Naive B cell (primary cell): ENCODE results near the gene F11R. TPM values are rescaled to one million over a fixed set of nuclear protein-coding genes. Genes with fewer than 3 reads are reported as not detected.
"Not testable (repeated sequence)": the region's sequence is repeated elsewhere in the genome, so short reads cannot be mapped to it uniquely, and the experiment has no call there.

Experiments
- ATAC-seq, 2 donors: fragments of 150-1000 bp; cut with Tn5 transposase; 2 replicates each; pipeline ENCODE4 v1.10.0; 2021; ENCODE audit warnings: low read depth in 2 of 2, mild to moderate bottlenecking in 2 of 2, moderate library complexity in 2 of 2
- DNase-seq: peaks from one replicate; pipeline ENCODE4 v3.0.0; 2022
- H3K27ac Mint-ChIP-seq, 6 donors: one replicate each; pipeline ENCODE4 v1.8.0; 2020 to 2022; ENCODE audit warnings: mild to moderate bottlenecking in 6 of 6, mixed read lengths in 6 of 6, moderate library complexity in 5 of 6, inconsistent platforms in 2 of 6
- H3K27me3 Mint-ChIP-seq, 3 donors: one replicate each; pipeline ENCODE4 v1.8.0; 2021 to 2022; ENCODE audit warnings: mixed read lengths in 3 of 3, mild to moderate bottlenecking in 1 of 3
- H3K36me3 Mint-ChIP-seq, 2 donors: one replicate each; pipeline ENCODE4 v1.8.0; 2020 to 2022; ENCODE audit warnings: mixed read lengths in 2 of 2, inconsistent platforms in 1 of 2, mild to moderate bottlenecking in 1 of 2
- H3K4me1 Mint-ChIP-seq, 3 donors: one replicate each; pipeline ENCODE4 v1.8.0; 2020 to 2022; ENCODE audit warnings: mixed read lengths in 3 of 3, inconsistent platforms in 1 of 3, mild to moderate bottlenecking in 1 of 3, moderate library complexity in 1 of 3
- H3K4me3 Mint-ChIP-seq, 8 donors: one replicate each; pipeline ENCODE4 v1.8.0; 2020 to 2022; ENCODE audit warnings: mild to moderate bottlenecking in 8 of 8, mixed read lengths in 8 of 8, moderate library complexity in 8 of 8, inconsistent platforms in 2 of 8
- H3K9me3 Mint-ChIP-seq, 7 donors: one replicate each; pipeline ENCODE4 v1.8.0; 2020 to 2022; ENCODE audit warnings: mixed read lengths in 7 of 7, mild to moderate bottlenecking in 5 of 7, inconsistent platforms in 2 of 7, moderate library complexity in 1 of 7
- polyA plus RNA-seq, 6 donors: library from polyadenylated mRNA; unstranded; fragments of 300-500 nt; fragmentation: Illumina TruSeq; gene quantifications; one replicate each; pipeline ENCODE4 v1.2.3, GENCODE V29; 2021; ENCODE audit warnings: low read depth in 6 of 6

F11R gene
- polyA plus RNA-seq, 6 donors from 2014 or later = 5.2 to 9.2 (median 6.7) TPM

DNA sequence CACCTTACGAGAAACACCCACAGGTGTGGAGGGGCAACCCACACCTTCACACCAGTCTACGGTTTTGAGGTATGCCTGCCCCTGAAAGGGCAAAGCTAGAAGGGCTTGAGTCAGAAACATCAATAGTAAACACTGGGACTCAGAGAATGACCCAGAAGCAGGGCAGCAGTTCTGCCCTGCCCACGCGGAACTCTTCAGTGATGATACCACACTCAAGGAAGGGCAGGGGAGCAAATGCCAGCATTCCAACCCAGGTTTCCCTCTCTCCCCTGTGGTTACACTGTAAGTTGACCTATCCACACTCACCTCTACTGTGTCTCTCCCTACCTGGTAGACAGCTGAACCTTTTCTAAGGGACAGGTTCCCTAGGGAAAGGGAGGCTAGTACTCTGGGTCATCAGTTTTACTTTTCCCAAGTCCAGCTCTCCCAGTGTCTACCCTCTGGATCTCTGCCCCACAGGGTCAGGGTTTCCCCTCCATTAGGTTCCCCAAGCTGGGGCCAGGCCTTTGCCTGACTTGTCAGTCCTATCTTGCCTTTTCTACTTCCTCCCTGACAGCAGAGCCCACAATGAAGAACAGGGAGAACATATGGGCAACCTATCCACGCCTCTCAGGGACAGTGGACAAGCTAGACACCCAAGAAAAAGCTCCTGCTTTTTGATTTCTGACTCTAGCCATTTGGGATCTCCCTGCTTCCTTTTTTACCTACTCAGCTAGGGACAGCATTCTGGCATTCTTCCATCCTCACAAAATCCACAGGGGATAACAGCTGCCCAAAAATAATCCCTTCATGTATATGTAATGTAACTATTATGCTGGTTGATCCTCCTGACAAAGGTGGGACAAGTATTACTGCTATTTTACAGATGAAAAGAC is 3.0 kb downstream of the F11R start:
- Mint-ChIP-seq H3K4me3 (peak overlapping the region in 1 of 8 donors; percentile 50), H3K36me3 (no peaks in the 10 kb centered on the region), H3K9me3 (no peaks in the 10 kb centered on the region), H3K4me1 (peaks cover 37 to 44% (median 43%) of the 10 kb centered on the region in 3 donors), H3K27me3 (no peaks in the 10 kb centered on the region), H3K27ac (peak overlapping the region in 2 of 6 donors; percentile 26 to 53)
- DNase-seq (no peak), ATAC-seq (no peak)

DNA sequence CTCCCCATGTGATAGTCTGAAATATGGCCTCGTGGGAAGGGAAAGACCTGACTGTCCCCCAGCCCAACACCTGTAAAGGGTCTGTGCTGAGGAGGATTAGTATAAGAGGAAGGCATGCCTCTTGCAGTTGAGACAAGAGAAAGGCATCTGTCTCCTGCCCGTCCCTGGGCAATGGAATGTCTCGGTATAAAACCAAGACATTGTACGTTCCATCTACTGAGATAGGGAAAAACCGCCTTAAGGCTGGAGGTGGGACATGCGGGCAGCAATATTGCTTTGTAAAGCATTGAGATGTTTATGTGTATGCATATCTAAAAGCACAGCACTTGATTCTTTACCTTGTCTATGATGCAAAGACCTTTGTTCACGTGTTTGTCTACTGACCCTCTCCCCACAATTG is 3.8 kb downstream of the F11R start:
- H3K9me3 Mint-ChIP-seq, H3K27me3 Mint-ChIP-seq, H3K27ac Mint-ChIP-seq, ATAC-seq, DNase-seq, H3K36me3 Mint-ChIP-seq: not testable (repeated sequence)
- H3K4me3 Mint-ChIP-seq = peak overlapping the region in 1 of 8 donors; percentile 50
- H3K4me1 Mint-ChIP-seq = peaks cover 38 to 48% (median 44%) of the 10 kb centered on the region in 3 donors

DNA sequence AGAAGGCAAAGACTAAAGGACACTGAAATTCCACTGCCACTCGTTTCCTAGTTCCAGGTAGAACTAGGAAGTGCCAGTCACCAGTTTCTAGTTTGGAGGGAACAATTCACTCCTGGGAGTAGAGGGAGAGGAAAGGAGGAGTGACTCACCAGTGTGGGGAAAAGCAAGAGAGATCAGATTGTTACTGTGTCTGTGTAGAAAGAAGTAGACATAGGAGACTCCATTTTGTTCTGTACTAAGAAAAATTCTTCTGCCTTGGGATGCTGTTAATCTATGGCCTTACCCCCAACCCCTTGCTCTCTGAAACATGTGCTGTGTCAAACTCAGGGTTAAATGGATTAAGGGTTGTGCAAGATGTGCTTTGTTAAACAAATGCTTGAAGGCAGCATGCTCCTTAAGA is 4.3 kb downstream of the F11R start:
- not testable (repeated sequence) for DNase-seq, ATAC-seq, H3K36me3 Mint-ChIP-seq, H3K9me3 Mint-ChIP-seq, H3K27me3 Mint-ChIP-seq
- Mint-ChIP-seq H3K4me3 (peak overlapping the region in 1 of 8 donors; percentile 50), H3K4me1 (peaks cover 43 to 49% (median 48%) of the 10 kb centered on the region in 3 donors), H3K27ac (peak overlapping the region in 1 of 6 donors; percentile 9)

DNA sequence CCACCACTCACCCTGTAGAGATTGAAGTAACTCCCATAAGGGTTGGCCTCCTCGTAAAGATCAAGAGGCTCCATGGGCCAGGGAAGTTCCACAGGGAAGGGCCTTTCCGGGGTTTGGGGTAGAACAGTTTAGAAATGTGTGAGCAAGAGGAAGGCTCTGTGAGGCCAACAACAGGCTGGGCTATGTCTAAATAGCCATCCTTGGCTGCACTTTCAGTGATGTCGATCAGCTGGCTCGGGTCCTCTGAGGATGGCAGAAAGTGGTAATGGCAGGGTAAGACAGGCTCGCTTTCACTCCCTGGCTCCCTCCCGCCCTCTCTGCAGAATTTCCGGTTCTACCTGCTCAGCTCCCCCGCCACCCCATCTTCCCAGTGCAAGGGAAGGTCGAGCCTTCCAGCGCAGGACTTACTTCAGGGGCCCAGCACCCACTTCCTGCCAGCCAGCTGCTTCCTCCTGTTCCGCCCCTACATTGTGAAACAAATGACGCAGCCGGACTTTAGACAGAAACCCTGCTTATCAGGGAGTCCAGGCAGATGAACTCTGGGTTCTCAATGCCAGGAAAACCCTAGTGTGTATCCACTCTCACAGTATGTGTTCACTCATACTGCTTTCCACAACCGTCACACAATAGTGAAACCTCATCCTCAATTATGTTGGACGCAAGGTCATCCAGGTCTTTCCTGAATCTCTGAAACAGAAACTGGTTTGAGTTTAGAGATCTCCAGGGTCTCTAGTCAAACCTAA is 7.3 kb downstream of the F11R start:
- Mint-ChIP-seq H3K27ac (peak overlapping the region; percentile 85 to 99 (median 92)), H3K27me3 (no peaks in the 10 kb centered on the region), H3K4me1 (peaks cover 19 to 22% (median 20%) of the 10 kb centered on the region in 3 donors), H3K36me3 (no peaks in the 10 kb centered on the region), H3K4me3 (peak overlapping the region; percentile 82 to 97 (median 92)), H3K9me3 (no peaks in the 10 kb centered on the region)
- DNase-seq = peak; percentile 65
- ATAC-seq = peak; percentile 88 to 92

DNA sequence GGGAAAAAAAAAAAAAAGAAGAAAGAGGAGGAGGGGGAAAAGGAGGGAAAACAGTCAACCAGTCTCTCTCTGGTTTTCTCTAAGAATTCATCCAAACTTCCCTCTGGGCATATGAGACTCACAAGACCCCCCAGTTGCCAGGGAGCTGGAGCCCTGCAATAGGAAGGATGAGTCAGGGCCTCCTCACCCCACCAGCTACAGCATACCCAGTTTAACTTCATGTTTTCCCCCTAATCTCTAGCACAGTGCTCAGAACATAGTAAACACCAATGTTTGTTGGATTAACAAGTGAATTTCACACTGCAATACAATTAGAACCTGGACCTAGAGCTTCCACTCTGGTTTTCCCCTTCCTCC is 7.8 kb downstream of the F11R start:
- H3K9me3 Mint-ChIP-seq = no peaks in the 10 kb centered on the region
- peak overlapping the region; percentile 85 to 99 (median 92) for H3K27ac Mint-ChIP-seq
- H3K4me3 Mint-ChIP-seq = peak overlapping the region; percentile 82 to 97 (median 92)
- ATAC-seq (no peak), DNase-seq (no peak)
- H3K27me3 Mint-ChIP-seq = no peaks in the 10 kb centered on the region
- no peaks in the 10 kb centered on the region for H3K36me3 Mint-ChIP-seq
- H3K4me1 Mint-ChIP-seq = peaks cover 19 to 20% (median 20%) of the 10 kb centered on the region in 3 donors

DNA sequence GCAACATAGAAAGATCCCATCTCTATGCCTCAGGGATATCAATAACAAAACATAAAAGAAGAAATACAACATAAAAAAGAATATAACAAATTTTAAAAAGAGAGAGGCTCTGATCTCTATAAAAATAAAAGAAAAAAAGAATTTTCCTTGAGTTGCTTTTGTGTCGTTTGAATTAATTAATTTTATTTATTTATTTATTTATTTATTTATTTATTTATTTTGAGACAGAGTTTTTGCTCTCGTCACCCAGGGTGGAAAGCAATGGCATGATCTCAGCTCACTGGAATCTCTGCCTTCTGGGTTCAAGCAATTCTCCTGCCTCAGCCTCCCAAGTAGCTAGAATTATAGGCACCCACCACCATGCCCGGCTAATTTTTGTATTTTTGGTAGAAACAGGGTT is 8.5 kb downstream of the F11R start:
- Mint-ChIP-seq H3K36me3 (no peaks in the 10 kb centered on the region), H3K4me1 (peaks cover 20 to 23% (median 20%) of the 10 kb centered on the region in 3 donors), H3K4me3 (no peak overlapping the region), H3K27ac (peak overlapping the region in 1 of 6 donors; percentile 39), H3K9me3 (no peaks in the 10 kb centered on the region), H3K27me3 (no peaks in the 10 kb centered on the region)
- DNase-seq (no peak), ATAC-seq (no peak)

DNA sequence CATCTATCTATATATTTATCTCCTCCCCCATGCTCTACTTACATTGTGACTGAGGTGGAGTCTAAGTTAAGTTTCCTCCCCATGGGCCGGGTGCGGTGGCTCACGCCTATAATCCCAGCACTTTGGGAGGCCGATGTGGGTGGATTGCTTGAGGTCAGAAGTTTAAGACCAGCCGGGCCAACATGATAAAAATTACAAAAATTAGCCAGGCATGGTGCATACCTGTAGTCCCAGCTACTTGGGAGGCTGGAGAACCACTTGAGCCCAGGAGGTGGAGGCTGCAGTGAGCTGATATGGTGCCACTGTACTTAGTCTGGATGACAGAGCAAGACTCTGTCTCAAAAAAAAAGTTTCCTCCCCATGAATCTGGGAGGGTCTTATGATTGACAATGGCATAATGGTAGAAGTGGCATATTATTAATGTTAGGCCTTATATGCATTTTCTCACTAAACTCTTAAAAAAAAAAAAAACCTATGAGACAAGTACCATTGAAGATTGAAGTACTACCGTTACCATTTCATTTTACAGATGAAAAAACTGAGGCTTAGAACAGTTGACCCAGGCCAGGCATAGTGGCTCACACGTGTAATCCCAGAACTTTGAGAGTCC is 11.2 kb downstream of the F11R start:
- no peaks in the 10 kb centered on the region for H3K9me3 Mint-ChIP-seq
- DNase-seq = no peak
- ATAC-seq = no peak
- peak overlapping the region in 2 of 6 donors; percentile 60 for H3K27ac Mint-ChIP-seq
- no peaks in the 10 kb centered on the region for H3K27me3 Mint-ChIP-seq
- H3K4me1 Mint-ChIP-seq = peaks cover 20 to 23% (median 20%) of the 10 kb centered on the region in 3 donors
- no peak overlapping the region for H3K4me3 Mint-ChIP-seq
- no peaks in the 10 kb centered on the region for H3K36me3 Mint-ChIP-seq

DNA sequence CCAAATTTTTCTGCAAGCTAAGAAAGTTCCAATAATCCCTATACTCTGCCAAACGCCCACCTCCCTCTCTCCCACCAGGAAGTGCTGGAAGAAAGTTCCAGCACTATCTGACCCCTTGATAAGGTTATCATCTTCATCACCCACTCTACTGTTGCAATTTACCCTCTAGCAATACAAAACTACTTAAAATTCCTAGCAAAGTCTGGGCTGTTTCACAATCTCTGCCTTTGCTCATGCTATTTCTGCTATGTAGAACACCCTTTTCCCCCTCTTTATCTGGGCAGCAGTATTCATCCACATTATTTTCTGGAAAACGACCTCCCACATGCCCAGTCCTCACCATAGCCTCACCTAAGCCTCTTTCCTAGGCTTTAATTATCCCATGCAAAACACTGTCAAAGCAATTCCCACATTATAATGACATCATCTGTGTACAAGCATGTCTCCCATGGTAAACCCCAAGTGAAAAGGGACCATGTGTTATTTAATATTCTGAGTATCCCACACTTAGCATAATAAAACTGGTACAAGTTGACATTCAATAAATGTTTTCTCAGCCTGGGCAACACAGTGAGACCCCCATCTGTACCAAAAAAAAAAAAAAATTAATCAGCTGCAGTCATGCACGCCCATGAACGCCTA is 12.0 kb downstream of the F11R start:
- no peak for ATAC-seq
- Mint-ChIP-seq H3K4me3 (peak overlapping the region in 1 of 8 donors; percentile 5), H3K27me3 (no peaks in the 10 kb centered on the region), H3K4me1 (peaks cover 17 to 20% (median 17%) of the 10 kb centered on the region in 3 donors), H3K9me3 (no peaks in the 10 kb centered on the region), H3K36me3 (no peaks in the 10 kb centered on the region), H3K27ac (no peak overlapping the region)
- DNase-seq = no peak

DNA sequence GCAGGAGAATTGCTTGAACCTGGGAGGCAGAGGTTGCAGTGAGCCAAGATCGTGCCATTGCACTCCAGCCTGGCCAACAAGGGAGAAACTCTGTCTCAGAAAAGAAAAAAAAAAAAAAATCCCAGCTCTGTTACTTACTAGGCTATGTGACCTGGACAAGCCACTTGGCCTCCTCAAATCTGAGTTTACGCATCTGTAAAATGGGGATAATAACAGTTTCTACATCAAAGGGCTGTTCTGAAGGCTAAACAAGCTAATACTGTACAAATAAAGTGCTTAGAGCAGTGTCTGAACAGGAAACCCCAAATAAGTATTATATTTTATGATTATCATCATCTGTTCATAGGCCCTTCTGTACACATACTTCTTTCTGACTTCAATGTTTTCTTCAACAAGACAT is 13.6 kb downstream of the F11R start:
- H3K4me1 Mint-ChIP-seq = peaks cover 3 to 10% (median 5%) of the 10 kb centered on the region in 3 donors
- H3K4me3 Mint-ChIP-seq = no peak overlapping the region
- H3K36me3 Mint-ChIP-seq = no peaks in the 10 kb centered on the region
- no peaks in the 10 kb centered on the region for H3K9me3 Mint-ChIP-seq
- DNase-seq (no peak), ATAC-seq (no peak)
- peak overlapping the region in 1 of 6 donors; percentile 6 for H3K27ac Mint-ChIP-seq
- H3K27me3 Mint-ChIP-seq = no peaks in the 10 kb centered on the region

DNA sequence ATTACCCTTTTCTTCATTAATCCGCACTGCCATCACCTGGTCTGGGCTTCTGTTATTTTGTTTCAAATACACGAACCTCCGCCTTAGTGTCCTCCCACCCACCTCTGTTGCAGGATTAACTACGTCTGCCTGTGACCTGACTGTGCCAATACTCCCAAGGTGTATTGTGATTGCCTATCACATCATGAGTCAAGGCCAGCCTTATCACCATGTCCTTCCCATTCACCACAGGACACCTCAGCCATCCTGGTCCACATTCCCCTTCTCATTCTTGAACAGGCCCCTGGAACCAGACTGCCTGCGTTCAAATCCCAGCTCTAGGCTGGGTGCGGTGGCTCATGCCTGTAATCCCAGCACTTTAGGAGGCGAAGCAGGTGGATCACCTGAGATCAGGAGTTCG is 14.4 kb downstream of the F11R start:
- Mint-ChIP-seq H3K4me3 (no peak overlapping the region), H3K4me1 (peaks cover 0 to 4% (median 0%) of the 10 kb centered on the region in 3 donors), H3K27ac (peak overlapping the region in 3 of 6 donors; percentile 22 to 85 (median 81))

DNA sequence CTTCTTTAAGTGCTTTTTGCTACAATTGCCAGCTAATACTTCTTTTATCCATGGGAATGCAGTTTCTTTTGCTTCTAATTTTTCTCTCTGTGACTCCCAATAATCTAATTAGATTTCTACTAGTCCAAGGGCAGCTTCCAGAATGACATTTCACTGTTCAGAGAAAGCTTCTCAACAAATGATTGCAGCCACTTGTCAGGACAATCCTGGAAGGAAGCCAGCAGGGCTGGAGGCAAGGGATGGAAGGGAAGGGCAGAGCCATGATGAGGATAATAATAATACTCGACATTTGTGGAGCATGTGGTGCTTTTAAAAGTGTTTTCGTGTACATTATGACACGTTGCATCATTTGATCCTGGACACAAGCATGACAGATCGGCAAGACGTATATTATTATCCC is 19.4 kb downstream of the F11R start:
- no peak for DNase-seq
- Mint-ChIP-seq H3K4me1 (peaks cover 5 to 10% (median 5%) of the 10 kb centered on the region in 3 donors), H3K9me3 (no peaks in the 10 kb centered on the region), H3K27me3 (no peaks in the 10 kb centered on the region), H3K36me3 (peaks cover 5 to 8% of the 10 kb centered on the region in 2 donors), H3K27ac (peak overlapping the region in 1 of 6 donors; percentile 69), H3K4me3 (no peak overlapping the region)
- no peak for ATAC-seq

More for the DNA sequence above, 14.4 kb downstream of the F11R start:
- Mint-ChIP-seq H3K27me3 (no peaks in the 10 kb centered on the region), H3K36me3 (no peaks in the 10 kb centered on the region), H3K9me3 (no peaks in the 10 kb centered on the region)
- DNase-seq (no peak), ATAC-seq (no peak)

DNA sequence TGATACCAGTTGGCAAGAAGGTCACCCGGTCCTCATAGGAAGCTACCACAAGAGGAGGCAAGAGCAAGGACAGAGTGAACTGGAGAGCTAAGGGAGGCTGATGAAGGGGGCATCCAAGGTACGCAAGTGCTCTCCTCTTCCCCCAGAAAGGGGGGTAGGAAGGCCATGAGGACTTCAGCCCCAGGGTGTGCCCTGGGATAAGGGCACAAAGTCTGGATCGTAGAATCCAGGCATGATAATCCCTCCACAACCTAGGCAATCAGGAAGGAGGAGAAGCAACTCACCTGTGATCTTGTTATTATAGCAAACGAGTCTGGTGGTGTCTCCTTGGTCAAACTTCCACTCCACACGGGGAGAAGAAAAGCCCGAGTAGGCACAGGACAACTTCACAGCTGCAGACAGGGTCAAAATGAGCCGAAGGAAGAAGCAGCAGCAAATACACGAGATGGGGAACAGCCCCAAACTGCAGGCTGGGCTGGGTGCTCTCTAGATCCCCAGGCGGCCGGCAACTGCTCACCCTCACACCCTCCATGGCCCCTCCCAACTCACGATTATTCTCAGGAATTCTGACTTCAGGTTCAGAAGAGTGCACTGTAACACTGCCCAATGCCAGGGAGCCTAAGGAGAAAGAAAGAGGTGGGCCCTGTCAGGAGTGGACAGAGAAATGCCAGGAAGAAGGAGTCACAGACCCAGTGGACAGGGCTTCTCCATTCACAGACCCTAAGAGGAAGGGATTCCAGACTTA is 20.0 kb downstream of the F11R start:
- ATAC-seq (no peak), DNase-seq (no peak)
- H3K4me3 Mint-ChIP-seq = no peak overlapping the region
- no peaks in the 10 kb centered on the region for H3K27me3 Mint-ChIP-seq
- H3K4me1 Mint-ChIP-seq = peaks cover 5 to 10% (median 5%) of the 10 kb centered on the region in 3 donors
- H3K27ac Mint-ChIP-seq = no peak overlapping the region
- peaks cover 5 to 8% of the 10 kb centered on the region in 2 donors for H3K36me3 Mint-ChIP-seq
- no peaks in the 10 kb centered on the region for H3K9me3 Mint-ChIP-seq
